Endothelial cell of coronary artery (primary cell): ENCODE measurements around the gene HOXB5. TPM values are rescaled to one million over a fixed set of nuclear protein-coding genes. Genes with fewer than 3 reads are reported as not detected.

Experiments used
- total RNA-seq: library from RNA; depleted of rRNA; stranded (reverse); fragments of >200 nt; gene quantifications from 2 replicates; pipeline ENCODE4 v1.2.3, GENCODE V29; 2014

The HOXB5 gene
- 0.09 TPM in 2 replicates for total RNA-seq

DNA sequence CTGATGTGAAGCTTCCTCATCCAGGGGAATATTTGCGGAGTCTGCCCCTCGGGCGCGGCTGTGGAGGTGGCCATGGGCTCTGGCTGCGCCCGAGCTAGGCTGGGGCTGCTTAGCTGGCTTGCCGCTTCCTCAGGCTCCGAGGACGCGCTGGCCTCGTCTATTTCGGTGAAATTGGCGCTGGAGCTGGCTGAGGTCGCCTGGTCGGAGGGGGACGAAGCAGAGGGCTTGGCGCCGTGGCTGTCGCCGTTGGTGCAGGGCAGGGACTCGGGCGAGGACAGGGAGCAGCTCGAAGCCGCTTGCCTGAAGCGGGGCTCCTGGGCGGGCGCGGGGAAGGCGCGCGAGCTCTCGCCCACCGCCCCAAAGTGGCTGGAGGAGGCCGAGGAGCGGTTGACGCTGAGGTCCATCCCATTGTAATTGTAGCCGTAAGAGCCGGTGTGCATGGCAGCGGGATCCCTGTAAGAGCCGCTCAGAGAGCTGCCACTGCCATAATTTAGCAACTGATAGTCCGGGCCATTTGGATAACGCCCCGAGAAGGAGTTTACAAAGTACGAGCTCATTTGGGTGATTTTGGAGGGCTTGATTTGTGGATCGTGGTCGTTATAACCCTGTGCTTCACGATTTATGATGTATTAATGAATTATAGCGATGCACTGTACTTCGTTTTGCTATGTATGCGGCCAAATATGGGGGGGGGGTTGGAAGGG is at the start of gene HOXB5:
Gene HOXB5, minus strand, starts transcription at position 654 of the 704 bp plus-strand sequence. Its CDS starts 97 bp downstream, at position 557.

DNA sequence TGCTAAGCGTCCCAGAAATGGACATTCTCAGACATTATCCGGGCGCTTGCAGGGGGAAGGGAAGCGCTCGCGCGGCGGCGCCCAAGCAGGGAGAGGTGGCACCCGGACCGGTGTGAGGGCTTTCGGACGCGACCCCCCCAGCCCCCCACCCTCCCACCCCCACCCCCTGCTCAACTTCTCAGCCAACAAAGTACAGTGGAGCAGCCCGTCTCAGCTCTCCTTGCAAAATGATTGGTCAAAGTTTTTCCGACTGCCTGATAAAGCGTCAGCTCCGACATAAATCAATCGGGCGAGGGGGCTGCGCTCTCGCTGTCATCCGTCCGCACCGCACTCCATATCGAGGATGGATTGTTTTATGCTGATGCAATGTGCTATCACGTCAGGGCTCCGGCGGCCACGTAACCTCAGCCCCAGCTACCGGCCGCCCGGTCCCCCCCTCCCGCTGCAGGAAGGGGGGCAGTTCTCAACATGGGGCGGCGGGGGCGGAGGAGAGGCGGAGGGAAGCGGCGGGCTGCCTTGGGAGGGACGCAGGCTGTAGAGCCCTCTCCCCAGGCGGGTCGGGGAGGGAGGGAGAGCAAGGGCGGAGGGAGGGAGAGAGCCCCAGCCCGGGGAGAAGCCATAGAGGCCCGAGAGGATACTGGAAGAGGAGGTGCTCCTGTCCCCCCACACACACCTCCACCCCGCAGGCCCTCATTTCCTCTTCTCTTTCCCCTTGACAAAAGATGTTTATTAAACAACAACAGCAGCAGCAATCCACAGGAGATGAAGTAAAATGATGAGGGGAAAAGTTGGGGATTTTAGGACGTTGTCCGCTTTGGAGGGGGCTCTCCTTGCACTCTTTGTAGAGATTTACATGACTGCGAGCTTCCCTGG is 32.9 kb upstream of the HOXB5 start, which contains the start of gene HOXB9:
Gene HOXB9, minus strand, starts transcription at position 114 of the 873 bp plus-strand sequence. Its CDS starts 89 bp downstream, at position 25.

DNA sequence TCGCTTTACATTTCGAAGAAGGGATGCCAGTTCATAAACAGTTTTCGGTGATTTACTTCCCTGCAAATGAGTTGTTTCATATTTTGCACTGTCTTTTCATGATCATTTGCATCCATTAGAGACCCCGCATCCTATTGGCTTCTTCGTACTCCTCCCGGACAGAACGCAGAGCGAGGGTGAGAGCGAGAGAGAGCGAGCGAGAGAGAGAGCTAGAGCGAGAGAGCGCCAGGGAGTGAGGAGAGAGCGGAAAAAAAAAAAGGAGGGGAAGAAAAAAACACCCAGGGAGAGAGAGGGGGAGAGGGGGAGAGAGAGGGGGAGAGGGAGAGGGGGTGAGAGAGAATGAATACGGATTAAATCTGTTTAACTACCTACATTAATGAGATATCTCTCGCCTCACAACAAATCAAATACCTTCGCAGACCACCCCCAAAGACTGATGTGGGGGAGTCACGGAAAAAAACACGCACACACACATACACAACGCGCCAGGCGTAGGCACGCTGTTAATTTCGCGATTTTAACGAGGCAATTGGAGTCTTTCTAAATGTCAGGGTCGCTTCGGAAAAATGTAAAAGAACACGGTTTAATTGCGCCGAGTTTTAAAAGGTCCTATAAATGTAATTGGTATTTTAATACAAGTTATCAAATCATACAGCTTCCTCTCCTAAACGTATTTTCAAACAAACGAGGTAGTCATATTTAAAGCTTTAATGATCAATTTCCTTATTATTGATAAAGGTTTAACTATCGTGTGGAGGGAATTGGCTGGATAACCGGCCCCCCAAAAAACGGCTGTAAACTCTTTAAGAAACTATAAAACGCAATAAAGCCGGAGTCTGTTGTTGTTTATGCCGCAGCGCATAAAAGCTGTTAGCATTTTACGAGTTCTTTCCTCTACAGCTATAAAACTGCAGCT is 21.7 kb upstream of the HOXB5 start, which contains the start of gene HOXB8:
Gene HOXB8, minus strand, starts transcription at position 246 of the 916 bp plus-strand sequence. CDS start 588 bp downstream, outside the sequence.

DNA sequence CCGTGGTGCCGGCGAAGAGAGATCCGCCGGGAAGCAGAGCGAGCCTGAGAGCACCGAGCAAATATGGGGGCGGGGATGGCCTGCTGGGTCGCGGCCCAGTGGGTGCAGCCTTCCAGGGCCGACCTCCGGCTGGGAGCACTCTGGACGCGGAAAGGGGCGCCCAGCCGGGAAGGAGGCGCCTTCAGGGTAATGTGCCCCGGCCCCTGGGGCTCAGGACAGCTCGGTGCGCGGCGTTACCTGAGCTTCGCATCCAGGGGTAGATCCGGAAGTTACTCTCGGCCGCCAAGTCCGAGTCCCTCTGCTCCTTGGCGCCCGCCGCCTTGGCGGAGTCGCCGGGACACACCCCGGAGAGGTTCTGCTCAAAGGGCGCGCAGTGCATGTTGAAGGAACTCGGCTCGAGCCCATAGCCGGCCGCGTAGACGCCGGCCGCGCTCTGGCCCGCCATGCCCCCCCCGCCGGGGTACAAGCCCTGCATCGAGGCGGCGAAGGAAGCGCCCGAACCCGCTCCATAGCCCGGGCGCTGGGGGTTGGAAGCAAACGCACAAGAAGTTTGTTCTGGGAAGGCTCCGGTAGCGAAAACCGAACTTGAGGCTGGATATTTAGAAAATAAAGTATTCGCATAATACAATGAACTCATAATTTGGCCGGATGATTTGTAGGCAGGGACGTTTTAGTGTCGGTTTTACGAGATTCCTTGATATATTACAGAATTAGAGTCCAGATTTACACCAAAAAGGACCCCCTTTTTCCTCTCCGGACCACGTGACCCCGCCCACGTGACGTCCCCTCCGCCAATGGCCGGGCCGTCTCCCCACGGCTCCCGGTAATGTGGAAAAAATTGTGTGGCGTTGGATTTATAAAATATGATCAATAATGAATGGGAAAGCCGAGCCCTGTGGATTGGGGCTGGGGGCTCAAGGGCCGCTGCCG is 17.0 kb upstream of the HOXB5 start, which contains the start of gene HOXB7:
Gene HOXB7, minus strand, starts transcription at position 736 of the 930 bp plus-strand sequence. Its CDS starts 99 bp downstream, at position 637.

DNA sequence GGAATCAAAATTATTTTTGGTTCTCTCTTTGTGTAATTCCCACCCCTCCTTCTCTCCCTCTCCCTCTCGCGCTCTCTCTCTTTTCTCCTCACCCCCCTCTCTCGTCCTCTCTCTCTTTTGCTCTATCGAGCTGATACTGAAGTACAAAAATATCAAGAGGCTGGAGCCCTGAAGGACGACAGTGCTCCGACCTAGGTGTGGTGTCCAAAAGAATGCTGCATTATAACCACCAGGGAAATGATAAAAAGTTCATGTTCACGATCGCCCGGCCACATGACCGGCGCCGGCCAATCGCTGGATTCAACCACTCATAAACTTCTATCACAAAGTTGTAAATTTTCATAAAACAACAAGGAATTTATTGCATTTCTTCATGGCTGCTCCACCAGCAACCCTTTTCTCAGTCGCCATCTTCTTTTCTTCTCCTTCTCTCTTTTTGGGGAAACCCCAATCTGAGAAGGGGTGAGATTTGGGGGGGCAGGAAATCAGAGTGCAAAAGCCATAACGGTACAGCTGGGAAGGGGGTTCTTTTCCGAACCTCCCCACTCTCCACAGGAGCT is 11.3 kb upstream of the HOXB5 start, which contains the start of gene HOXB6:
Gene HOXB6, minus strand, starts transcription at position 217 of the 560 bp plus-strand sequence. CDS start 6,836 bp downstream, outside the sequence.

DNA sequence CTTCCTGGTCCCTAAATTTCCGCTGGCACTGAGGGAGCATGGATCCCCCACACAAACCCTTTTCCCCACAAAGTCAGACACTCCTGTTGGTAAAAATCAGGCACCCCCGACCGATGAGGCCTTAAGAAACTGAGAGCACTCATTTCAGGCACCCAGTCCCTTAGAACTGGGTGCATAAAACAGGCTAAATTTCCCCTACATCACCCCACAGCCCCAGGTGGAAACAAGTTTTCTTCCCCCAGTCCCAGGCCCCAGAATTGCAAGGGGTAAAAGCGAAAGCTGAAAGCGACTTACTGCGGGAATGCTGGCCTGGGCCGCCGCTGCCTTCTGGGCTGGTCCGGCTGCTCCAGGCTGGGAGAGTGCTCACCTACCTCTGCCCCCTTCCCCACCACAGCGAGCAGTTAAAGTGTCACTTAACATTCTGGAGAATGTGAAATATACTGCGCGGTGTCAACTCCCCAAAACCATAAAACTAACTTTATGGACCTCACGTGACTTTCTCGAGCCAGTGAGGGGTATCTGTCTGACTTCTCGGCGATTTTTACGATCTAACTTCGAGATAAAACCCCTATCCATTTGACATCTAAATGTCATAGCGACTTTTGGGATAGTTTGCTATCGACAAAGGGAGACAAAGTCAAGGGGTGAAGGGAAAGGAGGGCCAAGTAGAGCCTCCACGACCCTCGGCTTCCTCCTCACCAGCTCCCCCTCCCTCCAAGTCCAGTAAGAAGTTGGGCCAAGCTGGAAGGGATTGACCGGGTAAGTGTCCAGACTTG is 3.6 kb downstream of the HOXB5 start, which contains the start of gene HOXB3:
Gene HOXB3, minus strand, starts transcription at position 411 of the 776 bp plus-strand sequence. CDS start 37,767 bp downstream, outside the sequence.

GRCh38 chr17:48577946-48578615 is 15.5 kb downstream of the HOXB5 start, which contains the start of gene HOXB4:
Gene HOXB4 (minus strand): TSS chr17:48578350. CDS start chr17:48578319, 31 bp downstream.

GRCh38 chr17:48545022-48545375 is 48.6 kb downstream of the HOXB5 start, which contains the start of gene HOXB2:
Gene HOXB2 (minus strand): TSS chr17:48545109. CDS start chr17:48544911, 198 bp downstream.

Other genes with a start within 250 kb of the HOXB5 start
- not detected in 2 replicates for gene SKAP1, start 163.6 kb downstream of the HOXB5 start, total RNA-seq
- not detected in 2 replicates for gene HOXB1, start 62.8 kb downstream of the HOXB5 start, total RNA-seq
- gene HOXB2, start 48.7 kb downstream of the HOXB5 start, total RNA-seq: 4.3 and 4.8 TPM in 2 replicates
- 4.9 and 6.0 TPM in 2 replicates for gene HOXB4, start 15.4 kb downstream of the HOXB5 start, total RNA-seq
- gene HOXB3, start 3.5 kb downstream of the HOXB5 start, total RNA-seq: 9.1 and 12.2 TPM in 2 replicates
- gene HOXB6, start 11.2 kb upstream of the HOXB5 start, total RNA-seq: 1.3 and 2.8 TPM in 2 replicates
- gene HOXB7, start 17.2 kb upstream of the HOXB5 start, total RNA-seq: 0.90 and 2.2 TPM in 2 replicates
- not detected in 2 replicates for gene HOXB8, start 21.5 kb upstream of the HOXB5 start, total RNA-seq
- gene HOXB9, start 32.6 kb upstream of the HOXB5 start, total RNA-seq: not detected in 2 replicates
- not detected in 2 replicates for gene PRAC1, start 128.7 kb upstream of the HOXB5 start, total RNA-seq
- not detected in 2 replicates for gene PRAC2, start 129.4 kb upstream of the HOXB5 start, total RNA-seq
- not detected in 2 replicates for gene HOXB13, start 135.0 kb upstream of the HOXB5 start, total RNA-seq
- gene TTLL6, start 223.4 kb upstream of the HOXB5 start, total RNA-seq: not detected in 2 replicates
- gene CALCOCO2, start 237.3 kb upstream of the HOXB5 start, total RNA-seq: 25.5 and 51.8 TPM in 2 replicates